GM21529 (cell line): Measurements from ENCODE around the gene TFDP1.

Experiments
- ATAC-seq: cut with Tn5 transposase; IDR thresholded peaks from one replicate; pipeline ENCODE4 v1.9.1; 2021; ENCODE audit not compliant: unreplicated experiment

TFDP1 gene

DNA sequence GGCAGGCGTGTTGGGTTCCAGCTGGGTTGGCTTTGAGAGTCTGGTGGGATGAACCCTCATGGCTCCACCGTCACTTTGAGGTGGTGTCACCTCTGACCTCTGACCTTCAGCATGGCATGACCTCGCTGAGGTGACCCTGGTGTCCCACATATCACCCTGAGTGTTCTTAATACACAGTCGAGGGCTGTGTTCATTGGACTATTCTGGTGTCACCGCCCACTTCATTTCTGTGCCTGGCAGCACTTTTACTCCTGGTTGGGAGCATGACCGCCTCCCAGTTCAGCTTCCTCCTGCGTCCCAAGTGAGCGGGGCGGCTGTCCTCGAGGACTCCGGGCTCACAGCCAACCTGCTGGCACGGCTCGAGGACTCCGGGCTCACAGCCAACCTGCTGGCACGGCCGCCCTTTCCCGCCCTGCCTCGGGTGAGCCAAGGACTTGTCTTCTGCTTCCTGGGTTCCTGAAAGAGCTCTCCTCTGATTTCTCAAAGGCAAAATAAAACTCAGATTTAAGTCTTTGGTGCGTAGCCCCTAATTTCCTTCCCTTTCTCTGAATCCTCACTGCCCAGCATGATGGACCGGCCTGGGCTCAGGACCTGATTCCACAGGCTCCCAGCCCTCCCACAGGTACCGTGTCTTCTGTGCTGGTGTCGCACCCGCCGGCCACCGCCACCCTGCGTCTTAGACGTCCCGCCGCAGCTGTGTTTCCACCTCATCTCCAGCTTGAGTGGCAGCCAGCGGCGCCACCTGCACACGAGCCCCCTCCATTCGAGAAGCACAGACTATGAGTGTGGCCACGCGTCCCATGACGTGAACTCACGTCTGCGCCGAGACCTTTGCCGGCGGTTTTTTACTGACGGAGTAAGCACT is 63.0 kb downstream of the TFDP1 start:
- ATAC-seq, result no peak

DNA sequence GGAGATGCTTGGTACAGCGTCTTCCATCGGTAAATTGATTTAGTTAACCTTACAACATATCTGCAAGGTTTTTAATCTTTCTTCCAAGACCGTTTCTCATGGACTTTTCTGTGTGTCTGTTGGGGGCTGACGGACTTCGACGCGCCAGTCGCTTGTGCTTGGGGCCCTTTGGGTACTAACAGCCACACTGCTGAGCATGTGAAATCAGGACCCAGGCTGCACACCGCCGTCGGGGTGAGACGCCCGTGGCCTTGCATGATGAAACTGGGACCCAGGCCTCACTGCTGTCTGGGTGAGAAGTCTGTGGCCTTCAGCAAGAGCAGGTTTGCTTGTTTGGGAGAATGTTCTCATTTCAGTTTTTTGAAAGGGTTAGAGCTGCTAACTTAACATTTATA is 63.7 kb downstream of the TFDP1 start:
- no peak for ATAC-seq

DNA sequence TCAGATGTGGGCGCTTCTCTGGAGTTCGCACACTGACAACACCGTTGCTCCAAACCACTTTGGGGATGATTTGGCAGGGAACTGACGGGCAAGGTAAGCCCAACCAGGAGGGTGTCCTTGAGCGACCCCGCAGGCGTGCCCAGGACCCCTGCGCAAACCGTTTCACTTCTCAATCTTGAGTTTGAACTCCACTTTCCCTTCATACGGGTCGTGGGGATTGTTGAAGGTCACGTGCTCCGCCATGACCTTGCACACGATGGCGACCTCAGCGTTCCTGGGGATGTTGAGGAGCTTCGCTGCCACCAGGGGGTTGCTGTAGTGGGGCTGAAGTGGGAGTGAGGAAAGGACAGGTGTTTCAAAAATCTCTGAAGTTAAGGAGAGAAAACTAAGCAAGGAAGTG is 64.7 kb downstream of the TFDP1 start:
- no peak for ATAC-seq

DNA sequence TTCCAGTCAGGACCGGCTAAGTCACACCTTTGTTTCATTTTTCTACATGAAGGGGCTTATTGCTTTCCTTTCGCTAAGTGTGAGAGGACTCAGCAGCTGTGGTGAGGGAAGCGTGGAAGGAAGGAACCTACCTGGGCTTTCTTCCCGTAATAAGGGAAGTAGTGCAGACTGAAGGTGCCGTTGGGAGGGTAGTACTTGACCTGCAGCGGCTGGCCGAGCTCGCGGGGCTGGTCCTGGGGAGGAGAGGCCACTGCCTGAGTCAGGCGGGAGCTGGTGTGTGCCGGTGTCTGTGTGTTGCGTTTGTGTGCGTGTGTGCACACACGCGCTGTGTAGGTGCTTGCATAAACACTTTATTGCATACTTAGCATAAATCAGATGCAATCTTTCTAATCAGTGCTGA is 65.7 kb downstream of the TFDP1 start:
- no peak for ATAC-seq

DNA sequence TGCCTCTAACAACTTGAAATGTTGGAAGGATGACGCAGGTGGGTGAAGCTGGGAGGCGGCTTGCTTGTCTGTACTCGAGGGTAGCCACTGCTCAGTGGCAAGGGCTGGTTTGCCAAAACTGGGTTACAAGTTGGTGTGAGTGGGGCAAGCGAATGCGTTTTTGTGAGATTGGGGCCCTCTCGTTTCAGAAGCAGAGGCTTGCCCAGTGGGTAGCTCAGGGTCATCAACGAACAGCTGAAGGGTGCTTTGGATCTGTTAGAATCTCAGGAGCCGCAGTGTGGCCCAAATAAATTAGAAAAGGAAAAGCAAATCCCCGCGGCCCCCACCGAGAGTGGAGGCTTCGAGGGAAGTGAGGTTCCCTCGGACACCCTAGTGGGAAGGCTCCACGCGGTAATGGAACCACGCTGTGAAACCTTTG is 66.2 kb downstream of the TFDP1 start:
- ATAC-seq, result no peak

DNA sequence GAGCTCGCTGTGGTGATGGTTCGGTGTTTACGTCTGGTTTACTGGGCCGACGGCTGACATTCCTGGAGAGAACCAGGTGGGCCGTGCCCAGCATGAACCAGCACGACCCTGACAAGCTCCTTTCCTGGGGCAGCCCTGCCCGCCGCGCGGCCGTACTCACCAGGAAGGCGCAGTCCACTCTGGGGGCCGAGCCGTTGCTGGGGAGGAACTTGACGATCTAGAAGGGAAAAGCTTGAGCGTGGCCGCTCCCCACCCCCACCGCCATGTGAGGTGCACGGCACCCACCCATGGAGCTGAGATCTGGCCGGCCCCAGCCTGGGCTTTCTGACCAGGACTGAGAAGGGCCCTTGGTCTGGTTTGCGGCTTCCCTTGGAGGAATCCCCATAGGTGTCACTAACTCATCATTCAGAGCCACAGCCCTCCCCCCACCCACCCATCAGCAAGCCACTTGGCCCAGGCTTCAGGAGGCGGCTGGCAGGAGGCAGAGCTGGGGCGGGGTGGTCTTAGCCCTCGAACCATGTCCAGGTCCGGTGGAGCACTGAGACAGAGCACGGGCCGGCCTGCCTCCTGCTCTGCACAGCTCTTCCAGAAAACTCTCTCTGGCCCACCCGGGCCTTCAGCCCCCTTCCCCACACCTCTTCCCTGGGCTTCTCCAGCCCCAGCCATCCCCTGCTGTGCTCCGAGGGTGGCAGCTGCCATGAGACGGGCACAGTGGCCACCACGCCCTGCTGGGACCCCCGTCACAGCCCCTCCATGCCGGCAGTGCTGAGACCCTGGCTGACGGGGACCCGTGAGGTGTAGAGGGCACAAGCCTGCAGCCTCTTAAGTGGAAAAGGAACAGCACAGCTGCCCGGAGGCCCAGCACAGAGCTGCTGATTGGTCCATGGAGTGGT is 67.2 kb downstream of the TFDP1 start:
- ATAC-seq, result no peak

DNA sequence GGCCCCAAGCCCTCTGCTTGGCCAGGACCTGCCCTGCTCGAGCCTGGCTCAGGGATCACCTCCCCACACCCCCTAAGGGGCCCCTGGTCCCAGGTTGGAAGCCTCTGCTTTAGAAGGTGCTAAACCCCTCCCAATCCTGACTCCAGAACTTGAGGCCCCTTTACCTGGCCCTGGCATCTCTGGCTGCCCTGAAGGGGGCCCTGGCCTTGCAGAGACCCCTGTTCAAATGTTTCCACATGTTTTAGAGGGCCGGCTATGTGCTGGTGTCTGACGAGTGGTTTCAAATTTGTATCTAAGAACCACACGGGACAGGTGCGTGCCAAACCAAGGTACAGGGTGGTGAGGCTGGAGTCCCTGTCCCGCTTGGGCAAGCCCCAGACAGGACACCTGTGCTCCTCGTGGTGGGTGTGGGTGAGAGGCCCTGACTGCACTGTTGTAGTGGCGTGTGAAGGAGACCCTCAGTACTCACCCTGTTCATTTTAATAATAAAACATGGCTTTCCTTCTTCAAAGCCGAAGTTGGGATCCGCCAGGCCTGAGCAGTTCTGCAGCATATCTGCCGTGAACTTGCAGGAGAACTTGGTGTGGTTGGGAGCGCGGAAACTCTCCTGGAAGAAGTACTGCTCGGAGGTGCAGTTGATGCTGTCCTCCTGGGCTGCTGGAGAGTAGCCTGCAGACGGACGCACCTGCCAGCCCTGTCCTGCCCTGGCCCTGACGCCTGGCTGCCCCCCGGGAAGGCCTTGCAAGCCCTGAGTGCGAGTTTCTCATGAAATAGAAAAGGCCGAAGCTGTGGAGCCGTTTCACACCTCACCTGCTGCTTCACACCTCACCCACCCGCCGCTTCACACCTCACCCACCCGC is 68.1 kb downstream of the TFDP1 start:
- no peak for ATAC-seq

DNA sequence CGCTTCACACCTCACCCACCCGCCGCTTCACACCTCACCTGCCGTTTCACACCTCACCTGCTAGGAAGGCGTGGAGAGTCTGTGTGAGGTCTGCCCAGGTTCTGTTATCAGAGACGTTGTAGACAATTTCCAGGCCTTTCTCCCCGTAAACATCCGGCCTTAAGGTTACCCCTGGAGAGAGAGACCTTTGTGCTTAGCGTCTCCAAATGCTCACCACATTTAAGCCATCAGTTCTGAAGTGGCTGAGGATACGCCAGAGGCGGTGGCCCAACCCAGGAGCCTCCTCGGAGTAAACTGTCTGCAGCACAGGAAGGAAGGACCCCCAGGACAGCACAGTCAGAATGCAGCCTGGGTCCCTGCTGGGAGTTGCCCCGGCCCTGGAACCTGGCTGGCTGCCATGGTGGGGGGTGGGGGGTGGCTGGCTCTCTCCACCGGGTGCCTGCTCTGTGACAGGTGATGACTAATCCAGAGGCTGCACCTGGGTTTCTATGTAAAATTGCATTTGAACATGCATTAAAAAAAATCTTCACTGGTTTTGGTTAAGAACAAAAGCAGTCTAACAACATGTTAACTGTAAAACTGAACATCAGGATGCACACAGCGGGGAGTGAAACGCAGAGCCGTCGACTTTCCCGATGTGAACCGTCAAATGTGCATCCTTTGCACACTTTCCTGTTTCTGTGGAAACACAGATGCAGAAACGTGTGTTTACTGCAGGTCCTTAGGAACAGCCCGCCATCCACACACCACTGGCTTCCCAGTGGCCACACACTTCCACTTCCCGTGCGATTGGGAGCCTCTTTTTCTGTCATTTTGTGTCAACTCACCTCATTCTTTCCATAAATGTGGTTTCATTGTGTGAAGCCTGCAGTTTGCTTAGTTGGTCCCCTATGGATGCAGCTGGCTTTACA is 69.0 kb downstream of the TFDP1 start:
- no peak for ATAC-seq

DNA sequence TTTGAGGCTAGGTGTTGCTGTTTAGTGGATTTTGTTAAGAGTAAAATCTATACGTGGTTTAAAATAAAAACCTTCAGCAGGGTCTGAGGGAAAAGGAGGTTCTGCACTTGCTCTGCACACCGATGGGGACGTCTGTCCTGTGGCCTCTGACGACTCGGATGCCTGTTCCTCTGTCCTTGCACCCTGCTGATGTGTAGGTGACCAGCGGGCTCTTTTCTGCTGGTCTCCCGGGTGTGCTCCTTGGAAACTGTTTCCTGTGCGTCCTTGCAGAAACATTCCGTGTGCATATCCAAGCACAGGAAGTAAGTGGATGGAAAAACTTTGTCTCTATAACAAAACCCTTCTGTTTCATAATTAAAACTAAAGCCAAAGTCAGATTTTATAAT is 69.6 kb downstream of the TFDP1 start:
- ATAC-seq, result no peak

DNA sequence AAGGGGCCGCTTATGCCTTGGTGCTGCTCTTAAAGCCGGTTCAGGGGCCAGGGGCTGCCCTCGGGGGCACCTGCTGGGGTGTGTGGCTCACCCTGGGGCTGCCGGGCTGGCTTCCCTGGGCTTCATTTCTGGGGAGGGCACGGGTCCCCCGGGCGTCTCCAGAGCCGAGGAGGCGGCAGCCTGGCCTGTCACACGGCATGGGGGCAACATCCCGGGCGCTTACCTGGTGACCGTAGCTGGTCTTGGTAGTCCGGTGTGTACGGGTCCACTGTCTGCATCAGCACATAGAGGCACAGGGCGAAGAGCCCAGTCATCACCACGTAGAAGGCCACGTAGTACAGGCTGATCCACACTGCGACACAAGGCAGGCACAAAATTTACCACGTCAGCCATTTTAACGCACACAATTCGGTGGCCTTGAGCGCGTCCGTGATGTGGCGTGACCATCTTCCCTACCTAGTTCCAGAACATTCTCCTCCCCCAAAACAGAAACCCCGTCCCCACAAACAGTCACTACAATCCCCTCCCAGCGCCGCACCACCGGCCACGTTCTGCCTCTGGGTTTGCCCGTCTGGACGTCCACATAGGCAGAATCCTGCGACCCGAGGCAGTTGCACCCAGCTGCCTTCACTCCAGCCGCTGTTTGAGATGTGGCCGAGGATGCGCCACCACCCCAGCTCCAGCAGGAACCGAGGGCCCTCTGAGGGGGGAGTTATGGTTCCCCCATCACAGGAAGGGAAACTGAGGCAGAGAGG is 70.2 kb downstream of the TFDP1 start:
- ATAC-seq, result no peak

DNA sequence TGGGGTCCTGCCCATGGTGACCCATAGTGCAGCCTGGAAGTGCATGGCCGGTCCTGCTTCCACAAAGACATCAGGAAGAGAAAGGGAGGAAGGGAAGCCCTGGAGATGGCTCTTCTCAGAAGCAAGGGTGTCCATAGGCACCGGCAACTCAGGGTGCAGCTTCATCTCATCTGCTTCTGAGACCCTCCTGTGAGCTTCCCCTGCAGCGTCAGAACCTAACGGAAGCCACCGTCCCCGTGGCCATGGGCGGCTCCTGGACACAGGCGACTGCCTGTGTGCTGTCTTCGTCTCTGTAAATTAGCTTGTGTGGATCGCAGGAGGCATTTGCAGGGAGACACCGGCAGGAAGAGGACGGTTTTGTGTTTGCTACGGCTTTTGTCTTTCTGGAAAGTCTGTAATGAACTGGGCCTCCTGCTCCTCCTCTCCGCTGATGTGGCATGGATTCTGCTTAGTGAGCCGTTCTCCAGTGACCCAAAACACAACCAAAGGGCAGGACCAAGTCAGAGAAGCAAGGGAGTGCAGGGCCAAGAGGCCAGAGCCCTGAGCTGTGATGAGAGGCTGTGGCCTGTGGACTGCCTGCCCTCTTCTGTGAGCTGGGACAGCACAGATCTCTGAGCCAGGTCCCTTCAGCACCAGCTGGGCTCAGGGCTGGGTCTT is 70.9 kb downstream of the TFDP1 start:
- no peak for ATAC-seq

DNA sequence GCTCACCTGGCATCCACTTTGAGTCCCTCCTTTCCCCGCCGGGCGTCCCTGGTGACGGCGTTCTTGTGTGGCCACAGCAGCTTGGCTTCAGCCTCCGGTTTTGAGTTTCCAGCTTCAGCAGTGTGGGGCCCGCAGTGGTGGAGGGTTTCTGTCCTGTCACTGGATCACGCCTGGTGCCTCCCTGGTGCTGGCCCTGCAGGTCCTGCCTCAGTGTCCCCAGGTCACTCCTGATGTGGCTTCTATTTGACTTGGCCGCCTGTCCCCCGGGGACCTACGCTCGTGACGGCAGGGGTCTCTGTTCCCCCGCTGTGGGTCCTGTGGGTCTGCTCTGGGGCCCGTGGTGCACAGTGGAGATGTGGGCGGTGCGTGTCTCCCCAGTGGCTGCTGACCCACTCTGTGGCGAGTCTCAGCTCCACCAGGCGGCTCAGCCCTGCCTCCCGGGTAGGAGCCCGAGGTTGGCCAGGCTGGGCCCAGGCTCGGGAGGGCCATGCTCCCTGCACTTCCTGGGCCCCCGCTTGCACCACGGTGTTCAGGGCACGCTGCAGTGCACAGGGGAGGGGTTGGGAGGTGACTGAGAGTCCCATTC is 71.5 kb downstream of the TFDP1 start:
- no peak for ATAC-seq

DNA sequence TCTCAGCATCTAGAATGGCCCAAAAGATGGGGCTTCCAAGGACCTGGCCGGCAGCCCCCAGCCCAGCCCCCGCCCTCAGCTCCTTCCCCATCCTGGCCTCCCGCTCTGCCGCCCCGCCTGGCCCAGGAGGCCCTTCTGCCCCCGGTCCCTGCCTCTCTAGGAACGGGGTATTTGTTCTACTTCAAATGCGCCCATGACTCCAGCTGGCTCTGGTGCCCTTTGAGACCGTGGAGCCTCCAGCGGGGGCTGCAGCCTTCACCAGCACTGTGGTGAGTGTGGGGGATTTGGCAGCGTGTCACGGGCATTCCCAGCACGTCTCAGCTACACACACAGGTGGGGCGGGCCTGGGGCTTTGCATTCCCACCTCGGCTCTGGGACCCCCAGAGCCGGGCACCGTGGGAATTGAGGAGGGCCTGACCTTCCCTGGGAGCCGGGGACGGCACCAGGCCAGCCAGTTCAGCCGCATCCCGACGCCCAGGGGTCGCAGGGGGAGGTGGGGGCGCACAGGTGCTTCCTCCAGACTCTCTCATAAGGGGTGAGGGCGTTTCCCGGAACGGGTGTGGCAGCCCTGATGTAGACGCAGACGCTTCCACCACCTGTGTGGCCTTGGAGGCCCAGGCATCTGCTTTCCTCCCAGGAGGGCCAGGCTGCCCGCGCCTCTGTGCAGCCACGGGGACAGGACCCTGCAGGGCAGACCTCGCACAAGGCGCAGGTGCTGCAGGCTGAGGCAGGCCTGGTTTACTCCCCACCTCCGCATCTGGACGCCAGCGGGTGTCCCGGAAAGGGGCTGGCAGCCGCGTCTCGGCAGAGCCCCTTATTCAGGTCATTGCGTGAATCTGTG is 72.5 kb downstream of the TFDP1 start:
- ATAC-seq, result no peak

DNA sequence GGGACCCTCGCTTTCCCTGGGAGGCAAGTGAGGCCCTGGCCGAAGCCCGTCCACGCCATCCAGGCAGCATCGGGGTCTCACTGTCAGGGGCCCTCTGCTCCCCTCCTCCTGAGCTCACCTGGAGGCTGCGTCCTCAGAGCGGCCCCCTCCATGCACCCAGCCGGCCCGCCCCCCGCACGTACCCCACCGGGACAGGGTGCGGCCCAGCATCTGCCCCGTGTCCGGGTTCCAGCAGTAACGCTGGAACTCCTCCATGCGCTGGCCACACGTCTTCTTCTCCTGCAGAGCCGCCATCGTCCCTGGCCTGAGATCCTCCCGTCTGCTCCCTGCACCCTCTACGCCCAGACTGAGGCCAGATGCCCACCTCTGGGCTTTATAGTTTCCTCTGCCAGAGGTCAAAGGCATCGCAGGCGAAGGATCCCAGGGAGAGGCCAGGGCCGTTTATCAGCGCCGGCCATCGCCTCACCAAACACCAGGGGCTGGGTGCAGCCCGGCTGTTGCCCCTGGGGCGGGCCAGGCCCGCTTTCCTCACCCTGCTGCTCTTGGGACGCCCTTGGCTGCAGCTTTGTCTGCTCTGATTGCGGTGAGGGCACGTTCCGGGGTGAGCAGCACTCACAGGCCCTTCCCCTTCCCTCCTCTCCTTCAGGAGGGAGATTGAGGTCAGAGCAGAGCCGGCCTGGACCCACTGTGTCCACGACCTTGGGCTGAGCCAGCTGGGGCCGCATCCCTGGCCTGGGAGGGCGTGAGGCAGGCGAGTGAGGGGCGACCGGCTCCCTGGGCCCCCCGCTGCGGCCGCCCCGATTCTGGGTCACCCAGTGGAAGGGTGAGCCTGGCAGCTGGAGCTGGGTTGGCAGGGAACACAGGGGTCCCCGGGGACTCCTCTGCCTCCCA is 73.5 kb downstream of the TFDP1 start, which contains the start of gene ATP4B:
ATP4B (minus strand) TSS at position 348 of the 891 bp plus-strand sequence; CDS start at position 294, 54 bp downstream.
- no peak for ATAC-seq

DNA sequence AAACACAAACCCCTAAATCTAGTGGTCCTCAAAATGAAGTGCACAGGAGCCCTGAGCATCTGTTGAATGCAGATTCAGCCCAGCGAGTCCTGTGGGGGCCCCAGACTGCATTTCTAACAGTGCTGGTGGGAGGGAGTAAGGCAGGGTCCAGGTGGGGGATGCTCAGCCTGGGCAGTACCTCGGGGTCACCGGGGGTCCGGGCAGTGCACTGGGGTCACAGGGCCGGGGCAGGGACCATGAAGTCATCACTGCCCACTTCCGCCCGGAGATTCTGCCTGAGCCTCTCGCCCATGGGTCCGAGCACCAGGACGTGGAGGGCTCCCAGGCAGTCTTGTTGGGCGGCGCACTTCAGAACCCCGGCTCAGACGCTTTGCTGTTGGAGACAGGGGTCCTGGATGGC is 74.3 kb downstream of the TFDP1 start:
- no peak for ATAC-seq

DNA sequence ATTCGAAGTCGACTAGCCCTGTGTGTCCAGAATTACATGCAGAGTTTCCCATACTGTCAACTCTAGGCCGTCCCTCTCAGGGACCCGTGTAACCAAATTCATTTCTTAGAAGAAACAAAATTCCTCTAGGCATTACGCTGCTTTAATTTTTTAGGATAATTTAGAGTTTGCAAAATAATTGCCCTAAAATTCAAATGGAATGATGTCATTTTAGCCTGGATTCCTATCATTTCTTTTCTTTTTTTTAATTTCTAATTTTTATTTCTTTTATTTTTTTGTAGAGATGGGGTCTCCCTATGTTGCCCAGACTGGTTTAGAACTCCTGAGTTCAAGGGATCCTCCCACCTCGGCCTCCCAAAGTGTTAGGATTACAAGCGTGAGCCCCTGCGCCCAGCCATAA is 74.8 kb downstream of the TFDP1 start:
- no peak for ATAC-seq

DNA sequence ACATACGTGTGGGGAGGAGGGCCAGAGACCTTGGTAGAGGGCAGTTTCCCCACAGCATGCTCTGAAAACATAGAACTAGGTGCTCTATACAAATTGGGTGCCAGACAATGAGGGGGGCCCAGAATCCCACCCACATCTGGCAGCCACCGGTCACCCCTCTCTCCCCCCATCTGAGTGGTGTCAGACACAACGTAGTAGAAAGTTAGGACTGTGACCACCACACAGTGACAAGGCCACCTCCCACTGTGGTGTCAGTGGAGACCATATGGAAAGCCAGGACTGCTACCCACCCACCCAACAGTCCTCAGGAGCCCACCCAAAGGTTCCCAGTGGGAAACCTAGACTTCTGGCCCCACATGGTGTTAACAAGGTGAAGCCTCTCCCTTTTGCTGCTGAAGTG is 75.5 kb downstream of the TFDP1 start:
- ATAC-seq, result no peak
